Measurements from ENCODE around the gene CILP.

Gene CILP

GRCh38 chr15:65223996-65224395 is 12.7 kb upstream of the CILP start:
- DNase-seq: no peak

GRCh38 chr15:65222891-65223290 is 11.6 kb upstream of the CILP start:
- no peak for DNase-seq

GRCh38 chr15:65221697-65222096 is 10.4 kb upstream of the CILP start:
- no peak for DNase-seq

GRCh38 chr15:65219137-65219536 is 7.9 kb upstream of the CILP start:
- no peak for DNase-seq

- no peak for DNase-seq
Observed at GRCh38 chr15:65217526-65218482, 6.5 kb upstream of the CILP start.

GRCh38 chr15:65215496-65215895 is 4.2 kb upstream of the CILP start:
- DNase-seq: no peak

- DNase-seq: no peak
Observed at GRCh38 chr15:65214010-65214409, 2.7 kb upstream of the CILP start.

- no peak for DNase-seq
Observed at GRCh38 chr15:65213241-65213640, 2.0 kb upstream of the CILP start.

GRCh38 chr15:65212097-65212496 is 824 bp upstream of the CILP start:
- no peak for DNase-seq

GRCh38 chr15:65211482-65211982 is 259 bp upstream of the CILP start:
- DNase-seq: peak in 1 of 3 experiments; percentile 22

GRCh38 chr15:65209701-65210643 is 1.3 kb downstream of the CILP start:
- no peak for DNase-seq

- DNase-seq: no peak
Observed at GRCh38 chr15:65208647-65209046, 2.6 kb downstream of the CILP start.

GRCh38 chr15:65207280-65207840 is 3.9 kb downstream of the CILP start:
- no peak for DNase-seq

GRCh38 chr15:65206750-65207149 is 4.5 kb downstream of the CILP start:
- DNase-seq: no peak

GRCh38 chr15:65204931-65205660 is 6.2 kb downstream of the CILP start:
- DNase-seq: no peak

- DNase-seq: no peak
Observed at GRCh38 chr15:65204236-65204930, 6.9 kb downstream of the CILP start.

GRCh38 chr15:65201918-65202317 is 9.4 kb downstream of the CILP start:
- DNase-seq: no peak

GRCh38 chr15:65198571-65198970 is 12.7 kb downstream of the CILP start:
- DNase-seq: no peak

GRCh38 chr15:65197337-65197645 is 14.0 kb downstream of the CILP start:
- no peak for DNase-seq

GRCh38 chr15:65196637-65197336 is 14.5 kb downstream of the CILP start:
- no peak for DNase-seq

- no peak for DNase-seq
Observed at GRCh38 chr15:65195548-65195923, 15.7 kb downstream of the CILP start.

Measured in NCI-H1417 (cell line).